ENCODE data around the gene TAMM41. TPM values are rescaled to one million over a fixed set of nuclear protein-coding genes. Genes with fewer than 3 reads are reported as not detected.

The TAMM41 gene
- total RNA-seq, 1 experiment from 2014 or later = 26.3 TPM

DNA sequence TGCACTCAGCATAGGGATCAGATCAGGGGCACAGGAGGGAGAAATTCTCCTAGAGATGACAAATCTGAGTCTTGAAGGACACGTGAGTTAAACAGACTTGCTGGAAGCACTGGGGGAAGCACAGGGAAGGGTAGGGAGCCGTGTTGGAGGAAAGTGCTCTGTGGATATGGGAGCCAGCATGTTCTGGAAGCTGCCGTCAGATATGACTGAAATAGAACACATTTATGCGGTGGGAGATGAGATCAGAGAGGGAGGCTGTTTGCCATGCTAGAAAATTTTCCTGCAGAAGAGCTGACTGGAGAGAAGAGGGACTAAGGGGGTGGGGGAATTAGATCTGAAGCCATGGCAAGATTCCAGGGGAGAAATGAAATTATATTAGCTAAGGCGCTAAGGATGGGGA, 1.8 kb downstream of the TAMM41 start:
- H3K27ac Mint-ChIP-seq (ENCODE audit: unreplicated experiment) = peak overlapping the region; percentile 70
- peaks cover 16% of the 10 kb centered on the region for H3K27me3 Mint-ChIP-seq (ENCODE audit: unreplicated experiment)
- peak overlapping the region; percentile 100 for H3K4me3 Mint-ChIP-seq (ENCODE audit: low read depth, unreplicated experiment)
- intact Hi-C loops (cut with micrococcal nuclease; ENCODE audit: unreplicated experiment) = no loop called here
- CTCF ChIA-PET = no interaction called here
- H3K9me3 Mint-ChIP-seq (ENCODE audit: low read depth, unreplicated experiment) = no peaks in the 10 kb centered on the region
- DNase-seq = no peak
- no TSS peak for BruUV-seq (replicated peaks)
- H3K4me1 Mint-ChIP-seq (ENCODE audit: low read depth, unreplicated experiment) = peaks cover 12% of the 10 kb centered on the region
- no peak for TF ChIP-seq CTCF (IDR thresholded peaks at IDR 0.05; ENCODE audit: unreplicated experiment)
- H3K36me3 Mint-ChIP-seq (ENCODE audit: insufficient read depth, unreplicated experiment) = peaks cover 21% of the 10 kb centered on the region

- no peak for TF ChIP-seq CTCF (IDR thresholded peaks at IDR 0.05; ENCODE audit: unreplicated experiment)
- no TSS peak for BruUV-seq (replicated peaks)
- no peak for DNase-seq
Observed at GRCh38 chr3:11835028-11835639, 11.6 kb downstream of the TAMM41 start.

GRCh38 chr3:11832981-11833905, 13.4 kb downstream of the TAMM41 start:
- Mint-ChIP-seq H3K36me3 (ENCODE audit: insufficient read depth, unreplicated experiment) (peaks cover 26% of the 10 kb centered on the region), H3K4me3 (ENCODE audit: low read depth, unreplicated experiment) (no peak overlapping the region), H3K27ac (ENCODE audit: unreplicated experiment) (no peak overlapping the region), H3K4me1 (ENCODE audit: low read depth, unreplicated experiment) (no peaks in the 10 kb centered on the region), H3K27me3 (ENCODE audit: unreplicated experiment) (no peaks in the 10 kb centered on the region), H3K9me3 (ENCODE audit: low read depth, unreplicated experiment) (no peaks in the 10 kb centered on the region)
- intact Hi-C loops (cut with micrococcal nuclease; ENCODE audit: unreplicated experiment) = no loop called here
- TF ChIP-seq CTCF (IDR thresholded peaks at IDR 0.05; ENCODE audit: unreplicated experiment) = no peak
- no peak for DNase-seq
- CTCF ChIA-PET = no interaction called here
- BruUV-seq (replicated peaks) = no TSS peak

More at GRCh38 chr3:11835028-11835639, 11.6 kb downstream of the TAMM41 start:
- H3K27me3 Mint-ChIP-seq (ENCODE audit: unreplicated experiment) = no peaks in the 10 kb centered on the region
- peaks cover 9% of the 10 kb centered on the region for H3K36me3 Mint-ChIP-seq (ENCODE audit: insufficient read depth, unreplicated experiment)
- H3K4me3 Mint-ChIP-seq (ENCODE audit: low read depth, unreplicated experiment) = no peak overlapping the region
- H3K4me1 Mint-ChIP-seq (ENCODE audit: low read depth, unreplicated experiment) = no peaks in the 10 kb centered on the region
- no peak overlapping the region for H3K27ac Mint-ChIP-seq (ENCODE audit: unreplicated experiment)
- intact Hi-C loops (cut with micrococcal nuclease; ENCODE audit: unreplicated experiment) = no loop called here
- CTCF ChIA-PET = no interaction called here
- H3K9me3 Mint-ChIP-seq (ENCODE audit: low read depth, unreplicated experiment) = no peaks in the 10 kb centered on the region

- DNase-seq = no peak
- Mint-ChIP-seq H3K4me3 (ENCODE audit: low read depth, unreplicated experiment) (no peak overlapping the region), H3K36me3 (ENCODE audit: insufficient read depth, unreplicated experiment) (peaks cover 47% of the 10 kb centered on the region), H3K27ac (ENCODE audit: unreplicated experiment) (no peak overlapping the region), H3K27me3 (ENCODE audit: unreplicated experiment) (no peaks in the 10 kb centered on the region), H3K4me1 (ENCODE audit: low read depth, unreplicated experiment) (no peaks in the 10 kb centered on the region), H3K9me3 (ENCODE audit: low read depth, unreplicated experiment) (no peaks in the 10 kb centered on the region)
- intact Hi-C loops (cut with micrococcal nuclease; ENCODE audit: unreplicated experiment) = no loop called here
- TF ChIP-seq CTCF (IDR thresholded peaks at IDR 0.05; ENCODE audit: unreplicated experiment) = no peak
- CTCF ChIA-PET = no interaction called here
- no TSS peak for BruUV-seq (replicated peaks)
Observed at GRCh38 chr3:11829416-11829815, 17.3 kb downstream of the TAMM41 start.
